Tibial artery (tissue), 4 donors: ENCODE data around the gene CFAP299.

Experiments used
- DNase-seq, 2 donors: peaks; one replicate each; pipeline ENCODE4 v3.0.0-alpha.2; 2019
- H3K27ac ChIP-seq, 2 donors: fragments of 200-600 bp; sonication (generic) in 1 of 2; 1 replicate in 1 of 2; 2 replicates in 1 of 2; pipeline ENCODE4 v1.5.1; 2018 to 2019; ENCODE audit warnings: mild to moderate bottlenecking in 1 of 2
- H3K27me3 ChIP-seq, 2 donors: fragments of 200-600 bp; sonication (generic) in 1 of 2; one replicate each; pipeline versions ENCODE4 v1.5.1 to v1.6.0; 2016 to 2019
- H3K36me3 ChIP-seq, 3 donors: fragments of 200-600 bp; sonication (generic) in 2 of 3; one replicate each; pipeline ENCODE4 v1.5.1; 2016 to 2019; ENCODE audit warnings: mild to moderate bottlenecking in 2 of 3
- H3K4me1 ChIP-seq, 4 donors: fragments of 200-600 bp; sonication (generic) in 2 of 4; 1 replicate in 3 of 4; 2 replicates in 1 of 4; pipeline ENCODE4 v1.5.1; 2016 to 2019
- H3K4me3 ChIP-seq, 2 donors: fragments of 200-600 bp; sonication (generic) in 1 of 2; 1 replicate in 1 of 2; 2 replicates in 1 of 2; pipeline ENCODE4 v1.5.1; 2018 to 2019; ENCODE audit warnings: mild to moderate bottlenecking in 2 of 2
- H3K9me3 ChIP-seq, 3 donors: fragments of 200-600 bp; sonication (generic) in 1 of 3; one replicate each; pipeline ENCODE4 v1.5.1; 2016 to 2019
- CTCF ChIP-seq, 2 experiments: fragments of 200-600 bp in 1 of 2; fragments of 450-650 bp in 1 of 2; IDR thresholded peaks; one replicate each; pipeline ENCODE4 v1.5.1; 2017 to 2019; ENCODE audit warnings: antibody characterized with exemption in 2 of 2, mild to moderate bottlenecking in 1 of 2, moderate library complexity in 1 of 2
- intact Hi-C: fragments of 100-400 bp; cut with DNase I; formaldehyde crosslinking; loops from one replicate; pipeline ENCODE4 v1.15.0; 2023; ENCODE audit warnings: low total_unique reads

The CFAP299 gene

GRCh38 chr4:80307774-80308465 lies 27.6 kb upstream of the CFAP299 start:
- Histone ChIP-seq H3K4me1 (no peaks in the 10 kb centered on the region), H3K27ac (no peak overlapping the region), H3K36me3 (no peaks in the 10 kb centered on the region), H3K4me3 (no peak overlapping the region), H3K27me3 (peaks cover 0 to 3% of the 10 kb centered on the region in 2 donors), H3K9me3 (no peaks in the 10 kb centered on the region)
- intact Hi-C loops, result no loop called here
- DNase-seq, result no peak
- TF ChIP-seq CTCF (IDR thresholded peaks at IDR 0.05), result no peak

- no peak for DNase-seq
- no peaks in the 10 kb centered on the region for H3K36me3 ChIP-seq
- intact Hi-C loops, result no loop called here
Measured at GRCh38 chr4:80308466-80308822, 27.1 kb upstream of the CFAP299 start.

GRCh38 chr4:80309294-80310004 lies 26.1 kb upstream of the CFAP299 start:
- TF ChIP-seq CTCF (IDR thresholded peaks at IDR 0.05), result no peak
- Histone ChIP-seq H3K9me3 (no peaks in the 10 kb centered on the region), H3K4me3 (no peak overlapping the region), H3K27ac (no peak overlapping the region), H3K4me1 (no peaks in the 10 kb centered on the region), H3K36me3 (no peaks in the 10 kb centered on the region), H3K27me3 (no peaks in the 10 kb centered on the region)
- intact Hi-C loops, result no loop called here
- DNase-seq, result no peak

More at GRCh38 chr4:80308466-80308822, 27.1 kb upstream of the CFAP299 start:
- no peaks in the 10 kb centered on the region for H3K9me3 ChIP-seq
- H3K4me1 ChIP-seq, result no peaks in the 10 kb centered on the region
- no peak overlapping the region for H3K27ac ChIP-seq
- H3K4me3 ChIP-seq, result no peak overlapping the region
- TF ChIP-seq CTCF (IDR thresholded peaks at IDR 0.05), result no peak
- no peaks in the 10 kb centered on the region for H3K27me3 ChIP-seq

DNA sequence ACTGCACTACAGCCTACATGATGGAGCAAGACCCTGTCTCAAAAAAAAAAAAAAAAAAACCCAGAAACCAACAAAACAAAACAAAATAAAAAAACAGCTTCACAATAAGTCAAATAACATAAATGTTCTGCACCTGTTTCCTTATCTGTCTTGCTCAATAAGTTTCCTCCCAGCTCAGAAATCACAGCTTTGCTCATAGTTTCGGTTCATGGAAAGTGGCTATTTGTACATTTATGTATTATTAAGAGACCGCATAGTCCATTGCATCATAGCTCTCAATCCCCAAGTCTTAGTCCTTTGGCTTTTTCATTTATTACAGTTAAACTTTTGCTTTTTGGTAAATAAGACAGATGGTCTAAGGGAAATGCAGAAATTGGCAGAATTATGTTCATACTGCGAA lies 24.4 kb upstream of the CFAP299 start:
- H3K36me3 ChIP-seq, result no peaks in the 10 kb centered on the region
- TF ChIP-seq CTCF (IDR thresholded peaks at IDR 0.05), result no peak
- no peak for DNase-seq
- no peaks in the 10 kb centered on the region for H3K27me3 ChIP-seq
- no peaks in the 10 kb centered on the region for H3K9me3 ChIP-seq
- intact Hi-C loops, result no loop called here
- no peak overlapping the region for H3K27ac ChIP-seq
- no peak overlapping the region for H3K4me3 ChIP-seq
- H3K4me1 ChIP-seq, result no peaks in the 10 kb centered on the region

GRCh38 chr4:80312124-80312523 lies 23.4 kb upstream of the CFAP299 start:
- DNase-seq, result no peak
- H3K9me3 ChIP-seq, result no peaks in the 10 kb centered on the region

More at GRCh38 chr4:80312124-80312523, 23.4 kb upstream of the CFAP299 start:
- intact Hi-C loops, result no loop called here
- no peak overlapping the region for H3K4me3 ChIP-seq
- no peak overlapping the region for H3K27ac ChIP-seq
- no peak for TF ChIP-seq CTCF (IDR thresholded peaks at IDR 0.05)
- H3K36me3 ChIP-seq, result no peaks in the 10 kb centered on the region
- H3K27me3 ChIP-seq, result no peaks in the 10 kb centered on the region
- no peaks in the 10 kb centered on the region for H3K4me1 ChIP-seq
